OCI-LY3 (cell line): ENCODE results near the gene KCTD17.

Source experiments
- EZH2phosphoT487 ChIP-seq: fragments of 200-600 bp; shearing (Covaris generic); IDR thresholded peaks from 2 replicates; pipeline ENCODE4 v1.6.1; 2018; ENCODE audit warnings: antibody characterized with exemption, mixed run types, low read depth
- TF ChIP-seq, protein P1 (sequence below): fragments of 200-600, 300-600 bp; sonication (generic); IDR thresholded peaks from 2 replicates; pipeline ENCODE4 v1.5.1; 2014; ENCODE audit warnings: antibody characterized with exemption, low read length, low read depth

- TF ChIP-seq, protein P1, sequence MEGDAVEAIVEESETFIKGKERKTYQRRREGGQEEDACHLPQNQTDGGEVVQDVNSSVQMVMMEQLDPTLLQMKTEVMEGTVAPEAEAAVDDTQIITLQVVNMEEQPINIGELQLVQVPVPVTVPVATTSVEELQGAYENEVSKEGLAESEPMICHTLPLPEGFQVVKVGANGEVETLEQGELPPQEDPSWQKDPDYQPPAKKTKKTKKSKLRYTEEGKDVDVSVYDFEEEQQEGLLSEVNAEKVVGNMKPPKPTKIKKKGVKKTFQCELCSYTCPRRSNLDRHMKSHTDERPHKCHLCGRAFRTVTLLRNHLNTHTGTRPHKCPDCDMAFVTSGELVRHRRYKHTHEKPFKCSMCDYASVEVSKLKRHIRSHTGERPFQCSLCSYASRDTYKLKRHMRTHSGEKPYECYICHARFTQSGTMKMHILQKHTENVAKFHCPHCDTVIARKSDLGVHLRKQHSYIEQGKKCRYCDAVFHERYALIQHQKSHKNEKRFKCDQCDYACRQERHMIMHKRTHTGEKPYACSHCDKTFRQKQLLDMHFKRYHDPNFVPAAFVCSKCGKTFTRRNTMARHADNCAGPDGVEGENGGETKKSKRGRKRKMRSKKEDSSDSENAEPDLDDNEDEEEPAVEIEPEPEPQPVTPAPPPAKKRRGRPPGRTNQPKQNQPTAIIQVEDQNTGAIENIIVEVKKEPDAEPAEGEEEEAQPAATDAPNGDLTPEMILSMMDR = no peak
- no peak for TF ChIP-seq EZH2phosphoT487
Measured at GRCh38 chr22:37027556-37027955, 24.0 kb upstream of the KCTD17 start.
